RWPE2 (cell line): ENCODE measurements around the gene ANO2.

Experiments used
- ATAC-seq: fragments of 200-7000 bp; cut with Tn5 transposase; 3 replicates; pipeline ENCODE4 v1.9.1; 2021; ENCODE audit warnings: low read depth
- DNase-seq: peaks from one replicate; pipeline ENCODE4 v3.0.0-alpha.2; 2020; ENCODE audit warnings: low spot score
- H3K27ac ChIP-seq: fragments of 450-650 bp; 2 replicates; pipeline ENCODE4 v1.5.1; 2017; ENCODE audit warnings: mild to moderate bottlenecking; ENCODE audit not compliant: poor library complexity, severe bottlenecking
- H3K27me3 ChIP-seq: fragments of 250-450 bp; sonication (Bioruptor Pico); 2 replicates; pipeline ENCODE4 v1.5.1; 2021; ENCODE audit warnings: mild to moderate bottlenecking, moderate library complexity; ENCODE audit not compliant: insufficient read depth, poor library complexity, severe bottlenecking
- H3K36me3 ChIP-seq: fragments of 250-450 bp; sonication (Bioruptor Pico); 2 replicates; pipeline ENCODE4 v1.5.1; 2020; ENCODE audit warnings: low read depth, mild to moderate bottlenecking, moderate library complexity
- H3K4me1 ChIP-seq: fragments of 250-450 bp; sonication (Bioruptor Pico); 2 replicates; pipeline ENCODE4 v1.5.1; 2021; ENCODE audit warnings: mild to moderate bottlenecking, moderate library complexity; ENCODE audit not compliant: insufficient read depth, poor library complexity, severe bottlenecking
- H3K4me3 ChIP-seq: fragments of 250-450 bp; sonication (Bioruptor Pico); 2 replicates; pipeline ENCODE4 v1.5.1; 2021; ENCODE audit warnings: mild to moderate bottlenecking, moderate library complexity; ENCODE audit not compliant: severe bottlenecking
- H3K9me3 ChIP-seq: fragments of 250-450 bp; sonication (Bioruptor Pico); 2 replicates; pipeline ENCODE4 v1.5.1; 2021; ENCODE audit warnings: mild to moderate bottlenecking, moderate library complexity; ENCODE audit not compliant: severe bottlenecking
- CTCF ChIP-seq: fragments of 450-650 bp; IDR thresholded peaks from one replicate; pipeline ENCODE4 v1.5.1; 2017; ENCODE audit warnings: mild to moderate bottlenecking, moderate library complexity; ENCODE audit not compliant: poor library complexity, severe bottlenecking

Gene ANO2

GRCh38 chr12:5567016-5567725, 377.9 kb downstream of the ANO2 start:
- ATAC-seq, result no peak
- no peak for DNase-seq
- H3K9me3 ChIP-seq, result no peaks in the 10 kb centered on the region
- H3K4me1 ChIP-seq, result no peaks in the 10 kb centered on the region
- TF ChIP-seq CTCF, result no peak
- no peaks in the 10 kb centered on the region for H3K27me3 ChIP-seq
- no peak overlapping the region for H3K4me3 ChIP-seq
- H3K27ac ChIP-seq, result no peak overlapping the region
- H3K36me3 ChIP-seq, result no peaks in the 10 kb centered on the region

- no peaks in the 10 kb centered on the region for H3K36me3 ChIP-seq
- no peak overlapping the region for H3K27ac ChIP-seq
- no peaks in the 10 kb centered on the region for H3K4me1 ChIP-seq
- H3K4me3 ChIP-seq, result no peak overlapping the region
- H3K9me3 ChIP-seq, result no peaks in the 10 kb centered on the region
- DNase-seq (no peak), ATAC-seq (no peak)
- no peak for TF ChIP-seq CTCF
- no peaks in the 10 kb centered on the region for H3K27me3 ChIP-seq
Measured at GRCh38 chr12:5565933-5566599, 379.0 kb downstream of the ANO2 start.

GRCh38 chr12:5562581-5562980, 382.5 kb downstream of the ANO2 start:
- no peak for TF ChIP-seq CTCF
- DNase-seq (no peak), ATAC-seq (no peak)
- Histone ChIP-seq H3K27me3 (no peaks in the 10 kb centered on the region), H3K9me3 (peaks cover 4% of the 10 kb centered on the region), H3K4me3 (no peak overlapping the region), H3K4me1 (no peaks in the 10 kb centered on the region), H3K27ac (no peak overlapping the region), H3K36me3 (no peaks in the 10 kb centered on the region)

- no peak overlapping the region for H3K27ac ChIP-seq
- no peak for DNase-seq
- no peak overlapping the region for H3K4me3 ChIP-seq
- peaks cover 4% of the 10 kb centered on the region for H3K9me3 ChIP-seq
- TF ChIP-seq CTCF, result no peak
- no peaks in the 10 kb centered on the region for H3K27me3 ChIP-seq
- H3K4me1 ChIP-seq, result no peaks in the 10 kb centered on the region
- no peaks in the 10 kb centered on the region for H3K36me3 ChIP-seq
- ATAC-seq, result no peak
Measured at GRCh38 chr12:5561846-5562245, 383.2 kb downstream of the ANO2 start.

GRCh38 chr12:5561057-5561456, 384.0 kb downstream of the ANO2 start:
- Histone ChIP-seq H3K4me1 (no peaks in the 10 kb centered on the region), H3K4me3 (no peak overlapping the region), H3K27me3 (no peaks in the 10 kb centered on the region), H3K9me3 (peaks cover 4% of the 10 kb centered on the region), H3K27ac (no peak overlapping the region), H3K36me3 (no peaks in the 10 kb centered on the region)
- DNase-seq (no peak), ATAC-seq (no peak)
- TF ChIP-seq CTCF, result no peak
